Gastrocnemius medialis (tissue), 4 donors: ENCODE measurements around the gene VTCN1.

Experiments used
- CTCF ChIP-seq, 5 experiments: fragments of 450-650 bp in 3 of 5; fragments of 200-600 bp in 2 of 5; sonication (generic) in 2 of 5; IDR thresholded peaks in 4 of 5; conservative IDR thresholded peaks in 1 of 5; 1 replicate in 4 of 5; 2 replicates in 1 of 5; pipeline ENCODE4 v1.5.1; 2016 to 2019; ENCODE audit warnings: antibody characterized with exemption in 5 of 5, mild to moderate bottlenecking in 3 of 5, moderate library complexity in 3 of 5
- POLR2A ChIP-seq, 2 donors: fragments of 450-650 bp; IDR thresholded peaks; one replicate each; pipeline ENCODE4 v1.6.1; 2017; ENCODE audit warnings: antibody characterized with exemption in 2 of 2, mild to moderate bottlenecking in 2 of 2, moderate library complexity in 2 of 2

GRCh38 chr1:117210386-117210785 lies 341 bp downstream of the VTCN1 start:
- no peak for TF ChIP-seq CTCF (IDR thresholded peaks at IDR 0.05 in 4 of 5, conservative IDR thresholded peaks at IDR 0.05 in 1 of 5)
- TF ChIP-seq POLR2A (IDR thresholded peaks at IDR 0.05) = no peak
